ENCODE measurements around the gene ARHGAP44. TPM values are rescaled to one million over a fixed set of nuclear protein-coding genes. Genes with fewer than 3 reads are reported as not detected.

The ARHGAP44 gene
- total RNA-seq, 2 experiments from 2014 or later, result 13.7 to 19.9 TPM

- Histone ChIP-seq H3K27ac (ENCODE audit: low read depth, low read length, poor library complexity, severe bottlenecking) (no peak overlapping the region), H3K9me2 (ENCODE audit: insufficient read depth, low read length) (no peaks in the 10 kb centered on the region), H3K79me2 (ENCODE audit: insufficient read depth, low read depth, low read length) (no peaks in the 10 kb centered on the region), H3K4me2 (ENCODE audit: low read length) (no peak overlapping the region), H3K36me3 (ENCODE audit: insufficient read depth, low read length) (peaks cover 19% of the 10 kb centered on the region), H2AFZ (ENCODE audit: low read length) (no peak overlapping the region), H3K9me3 (ENCODE audit: low read length) (no peaks in the 10 kb centered on the region), H3K4me1 (ENCODE audit: insufficient read depth, low read length, poor library complexity, severe bottlenecking) (peaks cover 28% of the 10 kb centered on the region), H3K4me3 (ENCODE audit: low read depth, low read length, poor library complexity, severe bottlenecking) (no peak overlapping the region), H4K20me1 (ENCODE audit: insufficient read depth, low read length) (no peaks in the 10 kb centered on the region)
- ChIA-PET POLR2A (no interaction called here), CTCF (ENCODE audit: unreplicated experiment) (no interaction called here)
- TF ChIP-seq, protein P1, sequence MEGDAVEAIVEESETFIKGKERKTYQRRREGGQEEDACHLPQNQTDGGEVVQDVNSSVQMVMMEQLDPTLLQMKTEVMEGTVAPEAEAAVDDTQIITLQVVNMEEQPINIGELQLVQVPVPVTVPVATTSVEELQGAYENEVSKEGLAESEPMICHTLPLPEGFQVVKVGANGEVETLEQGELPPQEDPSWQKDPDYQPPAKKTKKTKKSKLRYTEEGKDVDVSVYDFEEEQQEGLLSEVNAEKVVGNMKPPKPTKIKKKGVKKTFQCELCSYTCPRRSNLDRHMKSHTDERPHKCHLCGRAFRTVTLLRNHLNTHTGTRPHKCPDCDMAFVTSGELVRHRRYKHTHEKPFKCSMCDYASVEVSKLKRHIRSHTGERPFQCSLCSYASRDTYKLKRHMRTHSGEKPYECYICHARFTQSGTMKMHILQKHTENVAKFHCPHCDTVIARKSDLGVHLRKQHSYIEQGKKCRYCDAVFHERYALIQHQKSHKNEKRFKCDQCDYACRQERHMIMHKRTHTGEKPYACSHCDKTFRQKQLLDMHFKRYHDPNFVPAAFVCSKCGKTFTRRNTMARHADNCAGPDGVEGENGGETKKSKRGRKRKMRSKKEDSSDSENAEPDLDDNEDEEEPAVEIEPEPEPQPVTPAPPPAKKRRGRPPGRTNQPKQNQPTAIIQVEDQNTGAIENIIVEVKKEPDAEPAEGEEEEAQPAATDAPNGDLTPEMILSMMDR (conservative IDR thresholded peaks at IDR 0.05; ENCODE audit: low read length), result no peak
- no peak for TF ChIP-seq EZH2phosphoT487 (IDR thresholded peaks at IDR 0.05; ENCODE audit: borderline replicate concordance, low read depth, low read length)
- DNase-seq (ENCODE audit: low spot score), result no peak
- no TSS peak for BruUV-seq (replicated peaks)
- intact Hi-C loops (cut with micrococcal nuclease; ENCODE audit: unreplicated experiment), result no loop called here
Observed at GRCh38 chr17:12922120-12922519, 132.8 kb downstream of the ARHGAP44 start.

DNA sequence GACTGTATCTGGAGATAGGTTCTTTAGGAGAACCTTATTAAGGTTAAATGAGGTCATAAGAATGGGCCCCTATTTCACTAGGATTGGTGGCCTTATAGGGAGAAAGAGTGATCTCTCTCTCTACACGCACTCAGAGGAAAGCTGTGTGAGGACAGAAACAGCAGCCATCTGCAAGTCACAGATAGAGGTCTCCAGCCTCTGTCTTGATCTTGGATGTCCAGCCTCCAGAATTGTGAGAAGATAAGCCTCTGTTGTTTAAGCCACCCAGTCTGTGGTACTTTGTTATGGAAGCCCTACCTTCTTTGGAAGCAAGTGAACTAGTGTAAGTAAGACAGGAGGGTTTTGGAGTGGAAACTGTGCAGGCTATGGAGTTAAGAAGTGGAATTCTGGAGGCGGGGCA is 135.3 kb downstream of the ARHGAP44 start:
- BruUV-seq (replicated peaks), result no TSS peak
- peaks cover 47% of the 10 kb centered on the region for H3K4me1 ChIP-seq (ENCODE audit: insufficient read depth, low read length, poor library complexity, severe bottlenecking)
- H4K20me1 ChIP-seq (ENCODE audit: insufficient read depth, low read length), result no peaks in the 10 kb centered on the region
- no peak overlapping the region for H3K4me2 ChIP-seq (ENCODE audit: low read length)
- H3K36me3 ChIP-seq (ENCODE audit: insufficient read depth, low read length), result peaks cover 8% of the 10 kb centered on the region; the same call in 1 of the 2 replicates
- ChIA-PET POLR2A (no interaction called here), CTCF (ENCODE audit: unreplicated experiment) (no interaction called here)
- H3K9me2 ChIP-seq (ENCODE audit: insufficient read depth, low read length), result no peaks in the 10 kb centered on the region
- H3K27ac ChIP-seq (ENCODE audit: low read depth, low read length, poor library complexity, severe bottlenecking), result no peak overlapping the region
- no peak overlapping the region for H3K4me3 ChIP-seq (ENCODE audit: low read depth, low read length, poor library complexity, severe bottlenecking)
- H2AFZ ChIP-seq (ENCODE audit: low read length), result no peak overlapping the region
- H3K79me2 ChIP-seq (ENCODE audit: insufficient read depth, low read depth, low read length), result no peaks in the 10 kb centered on the region
- TF ChIP-seq, protein P1 (conservative IDR thresholded peaks at IDR 0.05; ENCODE audit: low read length), result no peak
- no peak for TF ChIP-seq EZH2phosphoT487 (IDR thresholded peaks at IDR 0.05; ENCODE audit: borderline replicate concordance, low read depth, low read length)
- intact Hi-C loops (cut with micrococcal nuclease; ENCODE audit: unreplicated experiment), result loop anchor here (5.0 kb wide), 1 partner anchor 78 kb away; no protein-coding TSS in a partner anchor
- H3K9me3 ChIP-seq (ENCODE audit: low read length), result no peaks in the 10 kb centered on the region
- no peak for DNase-seq (ENCODE audit: low spot score)

DNA sequence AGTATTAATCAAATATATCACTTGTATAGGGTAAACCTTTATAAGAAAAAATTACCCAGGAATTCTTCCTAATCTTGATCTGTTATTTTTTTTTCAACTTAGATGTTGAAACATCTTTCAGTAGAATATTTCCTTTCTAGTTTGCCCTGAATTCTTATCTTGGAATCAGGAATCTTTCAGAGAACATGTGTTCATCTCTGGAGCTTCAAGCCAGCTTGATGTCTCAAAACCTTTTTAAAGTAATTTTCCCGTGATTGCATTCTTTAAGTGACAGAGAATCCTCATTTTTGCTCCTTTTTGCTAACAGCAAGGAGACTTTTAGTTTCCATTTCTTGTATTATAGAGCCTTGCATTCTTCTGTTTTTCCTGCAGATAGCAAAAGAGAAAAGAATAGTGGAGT is 137.7 kb downstream of the ARHGAP44 start:
- Histone ChIP-seq H3K4me1 (ENCODE audit: insufficient read depth, low read length, poor library complexity, severe bottlenecking) (peaks cover 31% of the 10 kb centered on the region), H3K4me2 (ENCODE audit: low read length) (peak overlapping the region; percentile 66), H4K20me1 (ENCODE audit: insufficient read depth, low read length) (no peaks in the 10 kb centered on the region), H3K79me2 (ENCODE audit: insufficient read depth, low read depth, low read length) (no peaks in the 10 kb centered on the region), H3K36me3 (ENCODE audit: insufficient read depth, low read length) (0 out of 2 replicates have a peak, but pooled peaks cover 5% of the 10 kb centered on the region), H3K9me3 (ENCODE audit: low read length) (no peaks in the 10 kb centered on the region), H3K4me3 (ENCODE audit: low read depth, low read length, poor library complexity, severe bottlenecking) (peak overlapping the region; percentile 26), H3K27ac (ENCODE audit: low read depth, low read length, poor library complexity, severe bottlenecking) (peak overlapping the region; percentile 87), H3K9me2 (ENCODE audit: insufficient read depth, low read length) (no peaks in the 10 kb centered on the region), H2AFZ (ENCODE audit: low read length) (peak overlapping the region; percentile 54; the same call in 1 of the 2 replicates)
- DNase-seq (ENCODE audit: low spot score), result no peak
- TF ChIP-seq EZH2phosphoT487 (IDR thresholded peaks at IDR 0.05; ENCODE audit: borderline replicate concordance, low read depth, low read length), result no peak
- TF ChIP-seq, protein P1 (conservative IDR thresholded peaks at IDR 0.05; ENCODE audit: low read length), result no peak
- intact Hi-C loops (cut with micrococcal nuclease; ENCODE audit: unreplicated experiment), result loop anchor here (1.0 to 5.0 kb wide), 2 partner anchors 75 to 111 kb away; no protein-coding TSS in a partner anchor
- ChIA-PET CTCF (ENCODE audit: unreplicated experiment) (no interaction called here), POLR2A (interaction anchor here (0.6 kb wide), 1 partner anchor 162 kb away, joined by 3 read pairs; no protein-coding TSS in a partner anchor)
- BruUV-seq (replicated peaks), result no TSS peak

Measured in OCI-LY7 (cell line).